ENCODE results near the gene ZNF502. TPM values are rescaled to one million over a fixed set of nuclear protein-coding genes. Genes with fewer than 3 reads are reported as not detected.
A peak's percentile ranks its signal among the peaks of the same experiment; 100 is the strongest.

Gene ZNF502
- total and polyA plus RNA-seq, 3 experiments from 2014 or later, result 1.6 to 4.1 (median 1.7) TPM

DNA sequence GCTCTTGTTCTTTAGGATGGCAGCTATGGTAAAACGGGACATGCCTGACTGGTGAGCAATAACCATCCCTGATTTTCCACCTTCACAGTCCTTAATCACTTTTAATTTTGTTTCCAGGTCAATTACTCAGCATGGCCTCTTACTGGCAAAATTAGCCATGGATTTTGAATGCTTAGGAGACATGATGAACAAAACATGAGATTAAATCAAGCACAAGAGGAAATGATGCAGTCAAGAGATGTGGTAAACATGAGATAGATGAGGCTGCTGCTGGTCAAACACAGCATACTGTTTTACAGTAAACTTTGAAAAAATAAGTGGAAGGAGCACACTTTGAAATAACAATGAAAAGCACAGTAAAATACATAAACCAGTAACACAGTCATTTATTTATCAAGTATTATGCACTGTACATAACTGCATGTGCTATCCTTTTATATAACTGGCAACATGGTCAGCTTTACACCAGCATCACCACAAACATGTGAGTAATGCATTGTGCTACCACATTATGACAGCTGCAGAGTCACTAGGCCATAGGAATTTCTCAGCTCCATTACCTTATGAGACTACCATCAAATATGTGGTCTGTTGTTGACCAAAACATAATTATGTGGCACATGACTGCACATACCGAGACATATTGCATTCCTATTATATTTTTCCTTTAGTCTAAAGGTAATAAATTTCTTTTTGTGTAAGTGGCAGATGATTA lies 30.1 kb upstream of the ZNF502 start:
- no peaks in the 10 kb centered on the region for H3K4me1 ChIP-seq (ENCODE audit: insufficient read depth, low read length)
- Mint-ChIP-seq H3K27me3 (peaks cover 20 to 37% of the 10 kb centered on the region in 2 donors), H3K9me3 (peaks cover 14 to 64% (median 52%) of the 10 kb centered on the region in 5 donors), H3K27ac (no peak overlapping the region), H3K4me3 (no peak overlapping the region), H3K4me1 (peaks cover 15 to 18% (median 17%) of the 10 kb centered on the region in 3 donors), H3K36me3 (peaks cover 7 to 52% (median 27%) of the 10 kb centered on the region in 3 donors)
- CTCF ChIA-PET, result no interaction called here
- no peak for DNase-seq
- H3K4me3 ChIP-seq (ENCODE audit: low read length), result no peak overlapping the region
- no peaks in the 10 kb centered on the region for H3K36me3 ChIP-seq (ENCODE audit: insufficient read depth, low read length)
- peaks cover 14% of the 10 kb centered on the region for H3K9me3 ChIP-seq (ENCODE audit: low read length)
- H3K27ac ChIP-seq (ENCODE audit: low read depth, low read length), result no peak overlapping the region
- no peaks in the 10 kb centered on the region for H3K27me3 ChIP-seq (ENCODE audit: insufficient read depth, low read length, poor library complexity, severe bottlenecking)
- POLR2A ChIA-PET, result no interaction called here

DNA sequence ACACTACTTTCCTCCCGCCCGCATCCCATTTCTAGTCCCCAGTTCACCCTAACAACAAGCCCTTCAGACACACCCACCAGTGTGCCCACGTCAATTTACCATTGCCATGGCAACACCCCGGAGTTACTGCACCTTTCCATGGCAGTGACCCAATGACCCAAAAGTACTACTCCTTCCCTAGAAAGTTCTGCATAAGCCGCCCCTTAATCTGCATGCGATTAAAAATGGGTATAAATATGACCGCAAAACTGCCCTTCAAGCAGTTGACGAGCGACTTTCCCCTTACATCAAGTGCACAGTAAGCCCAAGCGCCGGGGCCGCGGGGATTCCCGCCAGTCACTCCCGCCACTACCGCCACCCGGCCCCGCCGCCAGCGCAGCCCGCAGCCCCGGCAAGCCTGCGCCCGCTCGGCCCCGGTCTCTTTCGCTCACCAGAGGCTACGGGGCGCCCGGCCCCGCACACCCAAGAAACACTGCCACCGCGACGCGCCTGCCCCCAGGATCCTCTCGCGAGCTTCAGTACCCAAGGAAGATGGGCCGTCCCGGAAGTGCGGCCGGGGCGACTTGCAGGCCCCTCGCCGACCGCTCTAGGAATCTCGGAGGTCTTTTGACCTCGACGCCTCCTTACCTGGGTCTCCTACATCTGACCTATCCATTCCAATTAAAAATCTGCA lies 27.2 kb upstream of the ZNF502 start:
- POLR2A ChIA-PET, result no interaction called here
- no peak overlapping the region for H3K27ac ChIP-seq (ENCODE audit: low read depth, low read length)
- H3K27ac Mint-ChIP-seq, result peak overlapping the region; percentile 3 to 74 (median 68)

GRCh38 chr3:44687898-44688297 lies 24.6 kb upstream of the ZNF502 start:
- no peaks in the 10 kb centered on the region for H3K36me3 ChIP-seq (ENCODE audit: insufficient read depth, low read length)
- H3K27ac ChIP-seq (ENCODE audit: low read depth, low read length), result no peak overlapping the region
- no peak overlapping the region for H3K27ac Mint-ChIP-seq
- H3K9me3 ChIP-seq (ENCODE audit: low read length), result peaks cover 10% of the 10 kb centered on the region
- peaks cover 6 to 51% (median 18%) of the 10 kb centered on the region in 3 donors for H3K36me3 Mint-ChIP-seq
- peaks cover 15 to 18% (median 17%) of the 10 kb centered on the region in 3 donors for H3K4me1 Mint-ChIP-seq
- DNase-seq, result no peak
- ChIA-PET CTCF (no interaction called here), POLR2A (no interaction called here)
- peaks cover 36 to 77% of the 10 kb centered on the region in 2 donors for H3K27me3 Mint-ChIP-seq
- no peak overlapping the region for H3K4me3 Mint-ChIP-seq
- H3K4me3 ChIP-seq (ENCODE audit: low read length), result no peak overlapping the region
- peaks cover 17 to 52% (median 40%) of the 10 kb centered on the region in 5 donors for H3K9me3 Mint-ChIP-seq
- H3K27me3 ChIP-seq (ENCODE audit: insufficient read depth, low read length, poor library complexity, severe bottlenecking), result no peaks in the 10 kb centered on the region
- H3K4me1 ChIP-seq (ENCODE audit: insufficient read depth, low read length), result no peaks in the 10 kb centered on the region

More for the DNA sequence above, 27.2 kb upstream of the ZNF502 start:
- Mint-ChIP-seq H3K27me3 (peaks cover 31 to 59% of the 10 kb centered on the region in 2 donors), H3K9me3 (peaks cover 14 to 60% (median 58%) of the 10 kb centered on the region in 5 donors), H3K36me3 (peaks cover 8 to 70% (median 27%) of the 10 kb centered on the region in 3 donors), H3K4me3 (peak overlapping the region; percentile 73 to 94 (median 88)), H3K4me1 (peaks cover 15 to 18% (median 17%) of the 10 kb centered on the region in 3 donors)
- Histone ChIP-seq H3K36me3 (ENCODE audit: insufficient read depth, low read length) (no peaks in the 10 kb centered on the region), H3K4me1 (ENCODE audit: insufficient read depth, low read length) (no peaks in the 10 kb centered on the region), H3K4me3 (ENCODE audit: low read length) (peak overlapping the region; percentile 42), H3K27me3 (ENCODE audit: insufficient read depth, low read length, poor library complexity, severe bottlenecking) (no peaks in the 10 kb centered on the region), H3K9me3 (ENCODE audit: low read length) (peaks cover 14% of the 10 kb centered on the region)
- peak; percentile 5 to 62 (median 36) for DNase-seq
- CTCF ChIA-PET, result interaction anchor here (1.5 kb wide), 1 partner anchor 11 kb away, joined by 5 read pairs; no protein-coding TSS in a partner anchor

DNA sequence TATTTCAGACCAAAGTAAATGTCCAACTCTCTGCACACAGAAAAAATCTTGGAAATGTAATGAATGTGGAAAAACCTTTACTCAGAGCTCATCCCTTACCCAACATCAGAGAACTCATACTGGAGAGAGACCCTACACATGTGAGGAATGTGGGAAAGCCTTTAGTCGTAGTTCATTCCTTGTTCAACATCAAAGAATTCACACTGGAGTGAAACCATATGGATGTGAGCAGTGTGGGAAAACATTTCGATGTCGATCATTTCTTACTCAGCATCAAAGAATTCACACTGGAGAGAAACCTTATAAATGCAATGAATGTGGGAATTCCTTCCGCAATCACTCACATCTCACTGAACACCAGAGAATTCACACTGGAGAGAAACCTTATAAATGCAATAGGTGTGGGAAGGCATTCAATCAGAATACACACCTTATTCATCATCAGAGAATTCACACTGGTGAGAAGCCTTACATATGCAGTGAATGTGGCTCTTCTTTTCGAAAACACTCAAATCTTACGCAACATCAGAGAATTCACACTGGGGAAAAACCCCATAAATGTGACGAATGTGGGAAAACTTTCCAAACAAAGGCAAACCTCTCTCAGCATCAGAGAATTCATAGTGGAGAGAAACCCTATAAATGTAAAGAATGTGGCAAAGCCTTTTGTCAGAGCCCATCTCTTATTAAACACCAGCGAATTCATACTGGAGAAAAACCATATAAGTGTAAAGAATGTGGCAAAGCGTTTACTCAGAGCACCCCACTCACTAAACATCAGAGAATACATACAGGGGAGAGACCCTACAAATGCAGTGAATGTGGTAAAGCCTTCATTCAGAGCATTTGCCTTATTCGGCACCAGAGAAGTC lies 9.0 kb downstream of the ZNF502 start:
- Mint-ChIP-seq H3K27ac (peak overlapping the region in 1 of 8 donors; percentile 36), H3K9me3 (peaks cover 51 to 91% (median 88%) of the 10 kb centered on the region in 5 donors), H3K4me3 (no peak overlapping the region), H3K4me1 (no peaks in the 10 kb centered on the region), H3K27me3 (peaks cover 0 to 3% of the 10 kb centered on the region in 2 donors), H3K36me3 (peaks cover 17 to 73% (median 64%) of the 10 kb centered on the region in 3 donors)
- Histone ChIP-seq H3K4me1 (ENCODE audit: insufficient read depth, low read length) (no peaks in the 10 kb centered on the region), H3K27me3 (ENCODE audit: insufficient read depth, low read length, poor library complexity, severe bottlenecking) (no peaks in the 10 kb centered on the region), H3K27ac (ENCODE audit: low read depth, low read length) (no peak overlapping the region), H3K36me3 (ENCODE audit: insufficient read depth, low read length) (peaks cover 10% of the 10 kb centered on the region), H3K4me3 (ENCODE audit: low read length) (no peak overlapping the region), H3K9me3 (ENCODE audit: low read length) (peaks cover 65% of the 10 kb centered on the region)
- ChIA-PET POLR2A (no interaction called here), CTCF (no interaction called here)
- peak in 1 of 5 donors; percentile 2 for DNase-seq

GRCh38 chr3:44722103-44722401 lies 9.6 kb downstream of the ZNF502 start:
- peaks cover 17 to 70% (median 58%) of the 10 kb centered on the region in 3 donors for H3K36me3 Mint-ChIP-seq
- DNase-seq, result no peak
- Histone ChIP-seq H3K27ac (ENCODE audit: low read depth, low read length) (no peak overlapping the region), H3K4me3 (ENCODE audit: low read length) (no peak overlapping the region), H3K9me3 (ENCODE audit: low read length) (peaks cover 65% of the 10 kb centered on the region), H3K36me3 (ENCODE audit: insufficient read depth, low read length) (peaks cover 10% of the 10 kb centered on the region), H3K4me1 (ENCODE audit: insufficient read depth, low read length) (no peaks in the 10 kb centered on the region), H3K27me3 (ENCODE audit: insufficient read depth, low read length, poor library complexity, severe bottlenecking) (no peaks in the 10 kb centered on the region)
- peaks cover 47 to 90% (median 83%) of the 10 kb centered on the region in 5 donors for H3K9me3 Mint-ChIP-seq
- CTCF ChIA-PET, result no interaction called here
- H3K4me1 Mint-ChIP-seq, result no peaks in the 10 kb centered on the region
- no peak overlapping the region for H3K4me3 Mint-ChIP-seq
- POLR2A ChIA-PET, result no interaction called here
- no peak overlapping the region for H3K27ac Mint-ChIP-seq
- peaks cover 0 to 3% of the 10 kb centered on the region in 2 donors for H3K27me3 Mint-ChIP-seq

GRCh38 chr3:44729384-44729910 lies 17.0 kb downstream of the ZNF502 start, which contains the start of gene ZNF501:
Gene ZNF501, plus strand, starts transcription at chr3:44729635. Its CDS starts 4,787 bp downstream, at chr3:44734422.
- ChIA-PET POLR2A (interaction anchor here (1.1 to 1.3 kb wide), 4 partner anchors 17 to 247 kb away, joined by 3 to 7 read pairs (median 4); partner anchors contain the start of genes EXOSC7, KIAA1143, KIF15 and ZDHHC3), CTCF (interaction anchor here (1.0 to 2.9 kb wide), 2 partner anchors 17 to 31 kb away, joined by 3 to 17 read pairs; partner anchors contain the start of genes KIAA1143, KIF15 and ZNF502)
- Histone ChIP-seq H3K4me3 (ENCODE audit: low read length) (peak within 1 kb of the TSS; percentile 87), H3K27ac (ENCODE audit: low read depth, low read length) (peak within 1 kb of the TSS; percentile 28), H3K27me3 (ENCODE audit: insufficient read depth, low read length, poor library complexity, severe bottlenecking) (no peaks in the 10 kb centered on the region), H3K36me3 (ENCODE audit: insufficient read depth, low read length) (peaks cover 20% of the 10 kb centered on the region), H3K9me3 (ENCODE audit: low read length) (peaks cover 41% of the 10 kb centered on the region), H3K4me1 (ENCODE audit: insufficient read depth, low read length) (peaks cover 10% of the 10 kb centered on the region)
- H3K4me1 Mint-ChIP-seq, result peaks cover 14 to 16% (median 15%) of the 10 kb centered on the region in 3 donors
- DNase-seq, result peak; percentile 70 to 87 (median 75)
- H3K27ac Mint-ChIP-seq, result peak within 1 kb of the TSS; percentile 49 to 96 (median 86)
- peak within 1 kb of the TSS; percentile 91 to 97 (median 94) for H3K4me3 Mint-ChIP-seq
- H3K9me3 Mint-ChIP-seq, result peaks cover 58 to 87% (median 76%) of the 10 kb centered on the region in 5 donors
- H3K27me3 Mint-ChIP-seq, result no peaks in the 10 kb centered on the region
- peaks cover 22 to 78% (median 59%) of the 10 kb centered on the region in 3 donors for H3K36me3 Mint-ChIP-seq

DNA sequence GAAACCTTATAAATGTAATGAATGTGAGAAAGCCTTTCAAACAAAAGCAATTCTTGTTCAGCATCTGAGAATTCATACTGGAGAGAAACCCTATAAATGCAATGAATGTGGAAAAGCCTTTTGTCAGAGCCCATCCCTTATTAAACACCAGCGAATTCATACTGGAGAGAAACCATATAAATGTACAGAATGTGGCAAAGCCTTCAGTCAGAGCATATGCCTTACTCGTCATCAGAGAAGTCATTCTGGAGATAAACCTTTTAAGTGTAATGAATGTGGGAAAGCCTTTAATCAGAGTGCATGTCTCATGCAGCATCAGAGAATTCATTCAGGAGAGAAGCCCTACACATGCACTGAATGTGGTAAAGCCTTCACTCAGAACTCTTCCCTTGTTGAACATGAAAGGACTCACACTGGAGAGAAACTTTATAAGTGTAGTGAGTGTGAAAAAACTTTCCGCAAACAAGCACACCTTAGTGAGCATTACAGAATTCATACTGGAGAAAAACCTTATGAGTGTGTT lies 22.2 kb downstream of the ZNF502 start:
- H3K27ac ChIP-seq (ENCODE audit: low read depth, low read length), result no peak overlapping the region
- no peak overlapping the region for H3K4me3 ChIP-seq (ENCODE audit: low read length)
- ChIA-PET POLR2A (no interaction called here), CTCF (no interaction called here)
- Mint-ChIP-seq H3K27ac (no peak overlapping the region), H3K4me3 (no peak overlapping the region), H3K36me3 (peaks cover 29 to 72% (median 53%) of the 10 kb centered on the region in 3 donors), H3K27me3 (no peaks in the 10 kb centered on the region), H3K4me1 (peaks cover 6 to 8% (median 7%) of the 10 kb centered on the region in 3 donors), H3K9me3 (peaks cover 69 to 92% (median 86%) of the 10 kb centered on the region in 5 donors)
- H3K9me3 ChIP-seq (ENCODE audit: low read length), result peaks cover 67% of the 10 kb centered on the region
- H3K27me3 ChIP-seq (ENCODE audit: insufficient read depth, low read length, poor library complexity, severe bottlenecking), result no peaks in the 10 kb centered on the region
- peaks cover 20% of the 10 kb centered on the region for H3K36me3 ChIP-seq (ENCODE audit: insufficient read depth, low read length)
- peaks cover 9% of the 10 kb centered on the region for H3K4me1 ChIP-seq (ENCODE audit: insufficient read depth, low read length)
- DNase-seq, result no peak
